WTC11 (cell line): ENCODE results near the gene GPRIN3. TPM values are rescaled to one million over a fixed set of nuclear protein-coding genes. Genes with fewer than 3 reads are reported as not detected.

Experiments
- ATAC-seq: fragments of 200-7000 bp; cut with Tn5 transposase; 2 replicates; pipeline ENCODE4 v1.10.0; 2021; ENCODE audit warnings: mild to moderate bottlenecking, moderate library complexity
- CTCF ChIA-PET: fragments of 300-600 bp; sonication (Branson Sonifier 250); formaldehyde crosslinking; loops from one replicate; lab custom pipeline; 2021; ENCODE audit warnings: antibody characterized with exemption; lab: Charles Lee
- POLR2A ChIA-PET: fragments of 350-600 bp; sonication (Branson Sonifier 250); formaldehyde crosslinking; loops from one replicate; lab custom pipeline; 2021; ENCODE audit warnings: antibody characterized with exemption; lab: Charles Lee
- DNase-seq: peaks from one replicate; pipeline ENCODE4 v3.0.0; 2021; ENCODE audit warnings: low spot score
- H3K27ac Mint-ChIP-seq: 2 replicates; pipeline ENCODE4 v1.8.0; 2021; ENCODE audit warnings: mixed read lengths
- H3K27me3 Mint-ChIP-seq: 2 replicates; pipeline ENCODE4 v1.8.0; 2021; ENCODE audit warnings: low read depth, mild to moderate bottlenecking, moderate library complexity, mixed read lengths
- H3K36me3 Mint-ChIP-seq: 2 replicates; pipeline ENCODE4 v1.8.0; 2021; ENCODE audit warnings: mixed read lengths
- H3K4me1 Mint-ChIP-seq: 2 replicates; pipeline ENCODE4 v1.8.0; 2022; ENCODE audit warnings: mixed read lengths
- H3K4me3 Mint-ChIP-seq: 2 replicates; pipeline ENCODE4 v1.8.0; 2021; ENCODE audit warnings: mild to moderate bottlenecking, moderate library complexity, mixed read lengths
- H3K9me3 Mint-ChIP-seq: 2 replicates; pipeline ENCODE4 v1.8.0; 2021; ENCODE audit warnings: mixed read lengths
- FOXJ3 ChIP-seq: sonication (generic); formaldehyde crosslinking; IDR thresholded peaks from 2 replicates; pipeline ENCODE4 v1.9.0; 2021; ENCODE audit warnings: missing genetic modification reagents, mild to moderate bottlenecking, borderline replicate concordance
- KAT7 ChIP-seq: sonication (generic); formaldehyde crosslinking; IDR thresholded peaks from 2 replicates; pipeline ENCODE4 v1.8.1; 2023; ENCODE audit warnings: missing genetic modification reagents, mild to moderate bottlenecking, borderline replicate concordance
- NFYB ChIP-seq: sonication (generic); formaldehyde crosslinking; conservative IDR thresholded peaks from 2 replicates; pipeline ENCODE4 v1.8.0; 2022; ENCODE audit warnings: low read depth, missing genetic modification reagents
- NR1H2 ChIP-seq: sonication (generic); formaldehyde crosslinking; IDR thresholded peaks from 2 replicates; pipeline ENCODE4 v1.9.0; 2021; ENCODE audit warnings: mild to moderate bottlenecking, moderate library complexity, missing genetic modification reagents
- PRRX2 ChIP-seq: fragments of 250-450 bp; sonication (Bioruptor Pico); IDR thresholded peaks from 2 replicates; pipeline ENCODE4 v1.8.0; 2021; ENCODE audit warnings: mild to moderate bottlenecking
- SMAD4 ChIP-seq: sonication (generic); formaldehyde crosslinking; IDR thresholded peaks from 2 replicates; pipeline ENCODE4 v1.8.0; 2022; ENCODE audit warnings: mild to moderate bottlenecking, missing genetic modification reagents
- ZNF121 ChIP-seq: sonication (generic); formaldehyde crosslinking; IDR thresholded peaks from 2 replicates; pipeline ENCODE4 v1.8.0; 2023; ENCODE audit warnings: missing genetic modification reagents
- ZNF263 ChIP-seq: sonication (generic); formaldehyde crosslinking; IDR thresholded peaks from 2 replicates; pipeline ENCODE4 v1.8.1; 2022; ENCODE audit warnings: low read depth, mild to moderate bottlenecking, moderate library complexity, missing genetic modification reagents
- ZNF396 ChIP-seq: fragments of 250-450 bp; sonication (Bioruptor Pico); IDR thresholded peaks from 2 replicates; pipeline ENCODE4 v1.8.0; 2021; ENCODE audit warnings: mild to moderate bottlenecking, moderate library complexity, borderline replicate concordance
- ZNF416 ChIP-seq: fragments of 250-450 bp; sonication (Bioruptor Pico); IDR thresholded peaks from 2 replicates; pipeline ENCODE4 v1.9.0; 2021; ENCODE audit warnings: mild to moderate bottlenecking, inconsistent platforms
- ZNF423 ChIP-seq: fragments of 250-450 bp; sonication (Bioruptor Pico); IDR thresholded peaks from 2 replicates; pipeline ENCODE4 v2.1.2; 2022; ENCODE audit warnings: mild to moderate bottlenecking, moderate library complexity
- ZNF671 ChIP-seq: fragments of 250-450 bp; sonication (Bioruptor Pico); IDR thresholded peaks from 2 replicates; pipeline ENCODE4 v1.8.0; 2021; ENCODE audit warnings: mild to moderate bottlenecking
- total RNA-seq: library from RNA; stranded (reverse); gene quantifications from 3 replicates; pipeline ENCODE4 v1.2.3, GENCODE V29; 2021
- TF ChIP-seq, protein P1 (sequence below): fragments of 250-450 bp; sonication (Bioruptor Pico); conservative IDR thresholded peaks from 2 replicates; pipeline ENCODE4 v1.9.0; 2021; ENCODE audit warnings: mild to moderate bottlenecking
- TF ChIP-seq, protein P2 (sequence below): sonication (generic); formaldehyde crosslinking; IDR thresholded peaks from 2 replicates; pipeline ENCODE4 v1.8.1; 2022; ENCODE audit warnings: mild to moderate bottlenecking, missing genetic modification reagents, moderate library complexity, borderline replicate concordance
- TF ChIP-seq, protein P3 (sequence below): fragments of 250-450 bp; sonication (Bioruptor Pico); IDR thresholded peaks from 2 replicates; pipeline ENCODE4 v1.9.0; 2021; ENCODE audit warnings: mild to moderate bottlenecking
- TF ChIP-seq, protein P4 (sequence below): sonication (generic); formaldehyde crosslinking; IDR thresholded peaks from 2 replicates; pipeline ENCODE4 v1.8.1; 2023; ENCODE audit warnings: mild to moderate bottlenecking, moderate library complexity, missing genetic modification reagents
- TF ChIP-seq, protein P5 (sequence below): sonication (generic); formaldehyde crosslinking; conservative IDR thresholded peaks from 2 replicates; pipeline ENCODE4 v1.8.1; 2023; ENCODE audit warnings: mild to moderate bottlenecking, low read depth, missing genetic modification reagents, moderate library complexity
- TF ChIP-seq, protein P6 (sequence below): fragments of 250-450 bp; sonication (Bioruptor Pico); IDR thresholded peaks from 2 replicates; pipeline ENCODE4 v1.9.0; 2021; ENCODE audit warnings: moderate library complexity, mild to moderate bottlenecking, inconsistent platforms, borderline replicate concordance
- TF ChIP-seq, protein P7 (sequence below): sonication (generic); formaldehyde crosslinking; IDR thresholded peaks from 2 replicates; pipeline ENCODE4 v1.8.0; 2022; ENCODE audit warnings: mild to moderate bottlenecking, missing genetic modification reagents
- TF ChIP-seq, protein P8 (sequence below): sonication (generic); formaldehyde crosslinking; IDR thresholded peaks from 2 replicates; pipeline ENCODE4 v1.8.1; 2022; ENCODE audit warnings: low read depth, mild to moderate bottlenecking, moderate library complexity, missing genetic modification reagents, borderline replicate concordance
- TF ChIP-seq, protein P9 (sequence below): fragments of 250-450 bp; sonication (Bioruptor Pico); IDR thresholded peaks from 2 replicates; pipeline ENCODE4 v2.1.2; 2022; ENCODE audit warnings: mild to moderate bottlenecking, moderate library complexity

The GPRIN3 gene
- total RNA-seq, 1 experiment from 2014 or later: 2.0 TPM

DNA sequence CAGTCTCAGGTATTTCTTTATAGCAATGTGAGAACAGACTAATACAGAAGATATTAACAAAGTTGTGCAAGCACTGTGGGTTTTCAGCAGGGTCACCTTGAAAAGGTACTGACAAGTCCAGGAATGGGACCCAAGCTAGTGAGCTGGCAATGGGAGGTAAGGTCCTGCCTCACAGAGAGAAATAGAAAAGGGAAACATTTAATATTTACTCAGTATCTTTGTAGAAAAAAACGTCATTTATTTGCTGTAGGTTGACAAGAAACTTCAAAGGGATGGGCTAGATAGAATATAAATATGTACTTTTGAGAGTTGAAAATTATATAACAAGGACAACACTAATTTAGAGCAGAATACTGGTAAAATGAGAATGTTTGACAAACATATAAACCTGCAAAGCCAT lies 89.0 kb downstream of the GPRIN3 start:
- H3K27me3 Mint-ChIP-seq: no peaks in the 10 kb centered on the region
- H3K9me3 Mint-ChIP-seq: peaks cover 10% of the 10 kb centered on the region
- ATAC-seq (no peak), DNase-seq (no peak)
- peaks cover 4% of the 10 kb centered on the region for H3K4me1 Mint-ChIP-seq
- ChIA-PET CTCF (interaction anchor here (1.2 kb wide), 1 partner anchor 37 kb away, joined by 4 read pairs; no protein-coding TSS in a partner anchor), POLR2A (no interaction called here)
- TF ChIP-seq, protein P1, sequence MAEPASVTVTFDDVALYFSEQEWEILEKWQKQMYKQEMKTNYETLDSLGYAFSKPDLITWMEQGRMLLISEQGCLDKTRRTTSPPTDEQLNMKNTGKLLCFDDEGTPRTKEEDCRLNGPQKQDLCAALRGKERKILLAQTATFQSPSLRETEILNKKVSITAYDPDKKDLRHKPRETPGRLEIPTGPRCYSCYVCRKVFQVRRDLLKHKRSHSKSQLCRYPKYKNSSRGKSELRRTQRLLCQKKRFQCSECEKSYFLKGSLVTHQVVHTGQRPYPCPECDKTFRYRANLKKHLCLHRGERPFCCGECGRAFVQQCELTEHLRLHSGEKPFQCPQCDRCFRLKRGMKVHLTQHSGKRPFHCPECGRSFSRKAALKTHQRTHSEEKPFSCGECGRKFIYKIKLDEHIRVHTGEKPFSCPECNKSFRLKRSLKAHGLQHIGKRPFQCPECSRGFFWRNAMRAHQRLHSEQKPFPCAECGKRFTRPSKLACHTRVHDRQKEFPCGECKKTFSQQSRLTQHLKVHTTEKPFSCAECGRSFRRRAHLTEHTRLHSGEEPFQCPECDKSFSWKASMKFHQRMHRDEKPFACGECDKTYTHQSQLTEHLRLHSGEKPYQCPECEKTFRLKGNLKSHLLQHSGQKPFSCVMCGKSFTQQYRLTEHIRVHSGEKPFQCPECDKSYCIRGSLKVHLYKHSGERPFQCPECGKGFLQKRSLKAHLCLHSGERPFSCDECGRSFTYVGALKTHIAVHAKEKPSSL (CRISPR knock-in tag): no peak
- TF ChIP-seq ZNF263 (CRISPR knock-in tag) (no peak), NR1H2 (CRISPR knock-in tag) (no peak), PRRX2 (CRISPR knock-in tag) (no peak), SMAD4 (no peak), ZNF416 (CRISPR knock-in tag) (no peak)
- TF ChIP-seq, protein P2, sequence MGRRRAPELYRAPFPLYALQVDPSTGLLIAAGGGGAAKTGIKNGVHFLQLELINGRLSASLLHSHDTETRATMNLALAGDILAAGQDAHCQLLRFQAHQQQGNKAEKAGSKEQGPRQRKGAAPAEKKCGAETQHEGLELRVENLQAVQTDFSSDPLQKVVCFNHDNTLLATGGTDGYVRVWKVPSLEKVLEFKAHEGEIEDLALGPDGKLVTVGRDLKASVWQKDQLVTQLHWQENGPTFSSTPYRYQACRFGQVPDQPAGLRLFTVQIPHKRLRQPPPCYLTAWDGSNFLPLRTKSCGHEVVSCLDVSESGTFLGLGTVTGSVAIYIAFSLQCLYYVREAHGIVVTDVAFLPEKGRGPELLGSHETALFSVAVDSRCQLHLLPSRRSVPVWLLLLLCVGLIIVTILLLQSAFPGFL (CRISPR knock-in tag): no peak
- TF ChIP-seq, protein P3, sequence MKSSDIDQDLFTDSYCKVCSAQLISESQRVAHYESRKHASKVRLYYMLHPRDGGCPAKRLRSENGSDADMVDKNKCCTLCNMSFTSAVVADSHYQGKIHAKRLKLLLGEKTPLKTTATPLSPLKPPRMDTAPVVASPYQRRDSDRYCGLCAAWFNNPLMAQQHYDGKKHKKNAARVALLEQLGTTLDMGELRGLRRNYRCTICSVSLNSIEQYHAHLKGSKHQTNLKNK (CRISPR knock-in tag): no peak
- TF ChIP-seq, protein P4, sequence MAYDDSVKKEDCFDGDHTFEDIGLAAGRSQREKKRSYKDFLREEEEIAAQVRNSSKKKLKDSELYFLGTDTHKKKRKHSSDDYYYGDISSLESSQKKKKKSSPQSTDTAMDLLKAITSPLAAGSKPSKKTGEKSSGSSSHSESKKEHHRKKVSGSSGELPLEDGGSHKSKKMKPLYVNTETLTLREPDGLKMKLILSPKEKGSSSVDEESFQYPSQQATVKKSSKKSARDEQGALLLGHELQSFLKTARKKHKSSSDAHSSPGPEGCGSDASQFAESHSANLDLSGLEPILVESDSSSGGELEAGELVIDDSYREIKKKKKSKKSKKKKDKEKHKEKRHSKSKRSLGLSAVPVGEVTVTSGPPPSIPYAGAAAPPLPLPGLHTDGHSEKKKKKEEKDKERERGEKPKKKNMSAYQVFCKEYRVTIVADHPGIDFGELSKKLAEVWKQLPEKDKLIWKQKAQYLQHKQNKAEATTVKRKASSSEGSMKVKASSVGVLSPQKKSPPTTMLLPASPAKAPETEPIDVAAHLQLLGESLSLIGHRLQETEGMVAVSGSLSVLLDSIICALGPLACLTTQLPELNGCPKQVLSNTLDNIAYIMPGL: no peak
- no peak overlapping the region for H3K4me3 Mint-ChIP-seq
- no peak overlapping the region for H3K27ac Mint-ChIP-seq
- H3K36me3 Mint-ChIP-seq: no peaks in the 10 kb centered on the region

DNA sequence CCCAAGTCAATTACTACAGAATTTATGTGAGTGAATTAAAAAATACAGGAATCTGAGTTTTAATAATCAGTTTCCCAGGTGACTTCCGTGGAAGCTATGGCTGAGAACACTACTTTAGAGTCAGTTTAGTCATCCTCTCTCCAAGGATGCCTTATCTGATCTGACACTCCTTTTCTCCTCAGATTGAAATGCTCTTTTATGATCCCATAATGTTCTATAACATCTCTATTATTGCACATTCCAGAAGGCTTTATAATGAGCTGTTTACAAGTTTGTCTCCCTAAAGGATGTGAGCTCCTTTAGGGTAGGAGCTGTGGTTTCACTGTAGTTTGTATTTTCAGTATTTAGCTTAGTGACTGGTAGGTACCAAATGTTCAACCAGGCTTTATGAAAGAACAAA lies 90.0 kb downstream of the GPRIN3 start:
- Mint-ChIP-seq H3K4me1 (peaks cover 4% of the 10 kb centered on the region), H3K4me3 (no peak overlapping the region), H3K27me3 (no peaks in the 10 kb centered on the region), H3K27ac (no peak overlapping the region), H3K36me3 (no peaks in the 10 kb centered on the region), H3K9me3 (peaks cover 13% of the 10 kb centered on the region)
- ATAC-seq: no peak
- DNase-seq: no peak
- ChIA-PET POLR2A (no interaction called here), CTCF (interaction anchor here (1.2 to 1.3 kb wide), 2 partner anchors 9 to 38 kb away, joined by 4 to 6 read pairs; no protein-coding TSS in a partner anchor)
- TF ChIP-seq NFYB (CRISPR knock-in tag) (no peak), ZNF396 (CRISPR knock-in tag) (no peak), ZNF121 (CRISPR knock-in tag) (no peak), FOXJ3 (CRISPR knock-in tag) (no peak), KAT7 (CRISPR knock-in tag) (no peak), ZNF671 (no peak), ZNF423 (CRISPR knock-in tag) (no peak)
- TF ChIP-seq, protein P5, sequence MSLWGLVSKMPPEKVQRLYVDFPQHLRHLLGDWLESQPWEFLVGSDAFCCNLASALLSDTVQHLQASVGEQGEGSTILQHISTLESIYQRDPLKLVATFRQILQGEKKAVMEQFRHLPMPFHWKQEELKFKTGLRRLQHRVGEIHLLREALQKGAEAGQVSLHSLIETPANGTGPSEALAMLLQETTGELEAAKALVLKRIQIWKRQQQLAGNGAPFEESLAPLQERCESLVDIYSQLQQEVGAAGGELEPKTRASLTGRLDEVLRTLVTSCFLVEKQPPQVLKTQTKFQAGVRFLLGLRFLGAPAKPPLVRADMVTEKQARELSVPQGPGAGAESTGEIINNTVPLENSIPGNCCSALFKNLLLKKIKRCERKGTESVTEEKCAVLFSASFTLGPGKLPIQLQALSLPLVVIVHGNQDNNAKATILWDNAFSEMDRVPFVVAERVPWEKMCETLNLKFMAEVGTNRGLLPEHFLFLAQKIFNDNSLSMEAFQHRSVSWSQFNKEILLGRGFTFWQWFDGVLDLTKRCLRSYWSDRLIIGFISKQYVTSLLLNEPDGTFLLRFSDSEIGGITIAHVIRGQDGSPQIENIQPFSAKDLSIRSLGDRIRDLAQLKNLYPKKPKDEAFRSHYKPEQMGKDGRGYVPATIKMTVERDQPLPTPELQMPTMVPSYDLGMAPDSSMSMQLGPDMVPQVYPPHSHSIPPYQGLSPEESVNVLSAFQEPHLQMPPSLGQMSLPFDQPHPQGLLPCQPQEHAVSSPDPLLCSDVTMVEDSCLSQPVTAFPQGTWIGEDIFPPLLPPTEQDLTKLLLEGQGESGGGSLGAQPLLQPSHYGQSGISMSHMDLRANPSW (CRISPR knock-in tag): no peak
- TF ChIP-seq, protein P6, sequence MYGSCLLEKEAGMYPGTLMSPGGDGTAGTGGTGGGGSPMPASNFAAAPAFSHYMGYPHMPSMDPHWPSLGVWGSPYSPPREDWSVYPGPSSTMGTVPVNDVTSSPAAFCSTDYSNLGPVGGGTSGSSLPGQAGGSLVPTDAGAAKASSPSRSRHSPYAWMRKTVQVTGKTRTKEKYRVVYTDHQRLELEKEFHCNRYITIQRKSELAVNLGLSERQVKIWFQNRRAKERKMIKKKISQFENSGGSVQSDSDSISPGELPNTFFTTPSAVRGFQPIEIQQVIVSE (CRISPR knock-in tag): no peak
- TF ChIP-seq, protein P7, sequence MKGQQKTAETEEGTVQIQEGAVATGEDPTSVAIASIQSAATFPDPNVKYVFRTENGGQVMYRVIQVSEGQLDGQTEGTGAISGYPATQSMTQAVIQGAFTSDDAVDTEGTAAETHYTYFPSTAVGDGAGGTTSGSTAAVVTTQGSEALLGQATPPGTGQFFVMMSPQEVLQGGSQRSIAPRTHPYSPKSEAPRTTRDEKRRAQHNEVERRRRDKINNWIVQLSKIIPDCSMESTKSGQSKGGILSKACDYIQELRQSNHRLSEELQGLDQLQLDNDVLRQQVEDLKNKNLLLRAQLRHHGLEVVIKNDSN (CRISPR knock-in tag): no peak
- TF ChIP-seq, protein P4: no peak
- TF ChIP-seq, protein P8, sequence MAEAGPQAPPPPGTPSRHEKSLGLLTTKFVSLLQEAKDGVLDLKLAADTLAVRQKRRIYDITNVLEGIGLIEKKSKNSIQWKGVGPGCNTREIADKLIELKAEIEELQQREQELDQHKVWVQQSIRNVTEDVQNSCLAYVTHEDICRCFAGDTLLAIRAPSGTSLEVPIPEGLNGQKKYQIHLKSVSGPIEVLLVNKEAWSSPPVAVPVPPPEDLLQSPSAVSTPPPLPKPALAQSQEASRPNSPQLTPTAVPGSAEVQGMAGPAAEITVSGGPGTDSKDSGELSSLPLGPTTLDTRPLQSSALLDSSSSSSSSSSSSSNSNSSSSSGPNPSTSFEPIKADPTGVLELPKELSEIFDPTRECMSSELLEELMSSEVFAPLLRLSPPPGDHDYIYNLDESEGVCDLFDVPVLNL (CRISPR knock-in tag): no peak
- TF ChIP-seq, protein P9, sequence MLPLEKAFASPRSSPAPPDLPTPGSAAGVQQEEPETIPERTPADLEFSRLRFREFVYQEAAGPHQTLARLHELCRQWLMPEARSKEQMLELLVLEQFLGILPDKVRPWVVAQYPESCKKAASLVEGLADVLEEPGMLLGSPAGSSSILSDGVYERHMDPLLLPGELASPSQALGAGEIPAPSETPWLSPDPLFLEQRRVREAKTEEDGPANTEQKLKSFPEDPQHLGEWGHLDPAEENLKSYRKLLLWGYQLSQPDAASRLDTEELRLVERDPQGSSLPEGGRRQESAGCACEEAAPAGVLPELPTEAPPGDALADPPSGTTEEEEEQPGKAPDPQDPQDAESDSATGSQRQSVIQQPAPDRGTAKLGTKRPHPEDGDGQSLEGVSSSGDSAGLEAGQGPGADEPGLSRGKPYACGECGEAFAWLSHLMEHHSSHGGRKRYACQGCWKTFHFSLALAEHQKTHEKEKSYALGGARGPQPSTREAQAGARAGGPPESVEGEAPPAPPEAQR (CRISPR knock-in tag): no peak
